HL-60 (cell line): ENCODE results near the gene NUDT14.
A peak's percentile ranks its signal among the peaks of the same experiment; 100 is the strongest.

ENCODE experiments used
- DNase-seq, 2 experiments: peaks; one replicate each; pipeline ENCODE4 v3.0.0-alpha.2; 2010 to 2020; ENCODE audit warnings: low read depth in 1 of 2, low spot score in 1 of 2
- H3K27ac ChIP-seq: fragments of 250-450 bp; sonication (Bioruptor Pico); replicated peaks from 2 replicates; pipeline ENCODE4 v1.5.1; 2020; ENCODE audit warnings: mild to moderate bottlenecking, moderate library complexity
- H3K27me3 ChIP-seq: fragments of 250-450 bp; sonication (Bioruptor Pico); 2 replicates; pipeline ENCODE4 v1.5.1; 2021; ENCODE audit warnings: mild to moderate bottlenecking, moderate library complexity; ENCODE audit not compliant: insufficient read depth, poor library complexity, severe bottlenecking
- H3K4me3 ChIP-seq: replicated peaks from 2 replicates; pipeline ENCODE4 v1.5.1; 2011; ENCODE audit warnings: mild to moderate bottlenecking, control low read depth, low read length; ENCODE audit not compliant: insufficient read depth
- GABPA ChIP-seq: IDR thresholded peaks from 2 replicates; pipeline ENCODE4 v1.6.1; 2012; ENCODE audit warnings: low read depth
- POLR2AphosphoS5 ChIP-seq: IDR thresholded peaks from 2 replicates; pipeline ENCODE4 v1.6.1; 2012; ENCODE audit warnings: low read depth
- SPI1 ChIP-seq: IDR thresholded peaks from 2 replicates; pipeline ENCODE4 v1.6.1; 2012; ENCODE audit warnings: low read depth, mild to moderate bottlenecking, borderline replicate concordance
- long read RNA-seq: library from polyadenylated mRNA; unstranded; transcript quantifications from one replicate; pipeline ENCODE4 v2.0.0, GENCODE V29; 2020
- TF ChIP-seq, protein P1 (sequence below): IDR thresholded peaks from one replicate; pipeline ENCODE4 v1.5.1; 2011; ENCODE audit warnings: low read length, control low read depth, inconsistent platforms; ENCODE audit not compliant: insufficient read depth
- TF ChIP-seq, protein P2 (sequence below): IDR thresholded peaks from 2 replicates; pipeline ENCODE4 v1.6.1; 2012; ENCODE audit warnings: low read depth; ENCODE audit not compliant: insufficient replicate concordance

The NUDT14 gene
- long read RNA-seq, transcript NUDT14-202 (5 exons, 845 nt) = major isoform, 5 of 6 reads
- long read RNA-seq, partial matches to known transcripts = 0 of 6 reads
- long read RNA-seq, other reads (novel, unspliced or antisense) = 1 of 6 reads

DNA sequence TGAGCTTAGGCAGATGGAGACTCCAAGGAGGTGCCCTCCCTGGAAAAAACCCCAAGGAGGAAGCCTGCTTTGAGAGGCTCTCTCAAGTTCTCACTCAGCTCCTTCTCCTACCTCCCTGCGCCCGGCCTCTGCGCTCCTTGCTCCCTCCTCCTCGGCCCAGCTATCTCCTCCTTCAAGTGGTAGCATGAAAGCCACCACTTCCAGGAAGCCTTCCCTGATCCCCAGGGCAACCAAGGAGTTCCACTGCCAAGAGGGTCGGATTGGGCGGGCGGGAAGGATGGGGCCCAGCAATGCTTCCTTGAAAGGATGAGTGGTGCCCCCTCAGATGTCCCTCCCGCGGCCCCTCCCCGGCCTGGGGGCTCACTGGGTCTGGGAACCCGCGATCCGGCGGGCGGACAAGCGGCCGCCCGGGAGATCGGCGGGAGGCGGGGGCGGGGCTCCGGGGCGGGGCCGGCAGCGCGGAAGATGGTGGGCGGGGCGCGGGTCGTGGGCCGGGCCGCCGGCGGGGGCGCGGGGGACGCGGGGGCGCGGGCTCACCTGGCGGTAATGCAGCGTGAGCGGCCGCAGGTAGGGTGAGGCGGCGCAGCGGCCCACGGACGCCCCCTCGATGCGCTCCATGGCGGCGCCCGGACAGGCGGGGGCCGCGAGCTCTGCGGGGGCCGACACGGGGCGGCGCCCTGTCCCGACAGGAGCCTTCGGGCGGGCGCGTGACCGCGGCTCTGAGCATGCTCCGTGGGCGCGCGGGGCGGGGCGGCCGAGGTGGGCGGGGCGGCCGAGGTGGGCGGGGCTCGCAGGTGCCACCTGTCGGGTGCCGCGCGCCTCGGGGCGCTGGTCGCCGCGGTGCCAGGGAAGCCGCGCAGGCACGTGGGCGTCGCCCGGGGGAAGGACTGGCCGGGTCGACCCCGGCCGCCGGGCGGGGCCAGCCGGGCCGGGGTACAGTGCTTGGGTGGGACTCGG lies at the start of gene NUDT14:
Gene NUDT14, minus strand, starts transcription at position 721 of the 957 bp plus-strand sequence. Its CDS starts 103 bp downstream, at position 618.
- peak within 1 kb of the TSS; percentile 50 for H3K4me3 ChIP-seq
- peak in 1 of 2 experiments; percentile 59 for DNase-seq
- H3K27me3 ChIP-seq = no peaks in the 10 kb centered on the region
- TF ChIP-seq, protein P1, sequence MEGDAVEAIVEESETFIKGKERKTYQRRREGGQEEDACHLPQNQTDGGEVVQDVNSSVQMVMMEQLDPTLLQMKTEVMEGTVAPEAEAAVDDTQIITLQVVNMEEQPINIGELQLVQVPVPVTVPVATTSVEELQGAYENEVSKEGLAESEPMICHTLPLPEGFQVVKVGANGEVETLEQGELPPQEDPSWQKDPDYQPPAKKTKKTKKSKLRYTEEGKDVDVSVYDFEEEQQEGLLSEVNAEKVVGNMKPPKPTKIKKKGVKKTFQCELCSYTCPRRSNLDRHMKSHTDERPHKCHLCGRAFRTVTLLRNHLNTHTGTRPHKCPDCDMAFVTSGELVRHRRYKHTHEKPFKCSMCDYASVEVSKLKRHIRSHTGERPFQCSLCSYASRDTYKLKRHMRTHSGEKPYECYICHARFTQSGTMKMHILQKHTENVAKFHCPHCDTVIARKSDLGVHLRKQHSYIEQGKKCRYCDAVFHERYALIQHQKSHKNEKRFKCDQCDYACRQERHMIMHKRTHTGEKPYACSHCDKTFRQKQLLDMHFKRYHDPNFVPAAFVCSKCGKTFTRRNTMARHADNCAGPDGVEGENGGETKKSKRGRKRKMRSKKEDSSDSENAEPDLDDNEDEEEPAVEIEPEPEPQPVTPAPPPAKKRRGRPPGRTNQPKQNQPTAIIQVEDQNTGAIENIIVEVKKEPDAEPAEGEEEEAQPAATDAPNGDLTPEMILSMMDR = no peak
- TF ChIP-seq POLR2AphosphoS5 = no peak
- TF ChIP-seq SPI1 = no peak
- no peak for TF ChIP-seq GABPA
- TF ChIP-seq, protein P2, sequence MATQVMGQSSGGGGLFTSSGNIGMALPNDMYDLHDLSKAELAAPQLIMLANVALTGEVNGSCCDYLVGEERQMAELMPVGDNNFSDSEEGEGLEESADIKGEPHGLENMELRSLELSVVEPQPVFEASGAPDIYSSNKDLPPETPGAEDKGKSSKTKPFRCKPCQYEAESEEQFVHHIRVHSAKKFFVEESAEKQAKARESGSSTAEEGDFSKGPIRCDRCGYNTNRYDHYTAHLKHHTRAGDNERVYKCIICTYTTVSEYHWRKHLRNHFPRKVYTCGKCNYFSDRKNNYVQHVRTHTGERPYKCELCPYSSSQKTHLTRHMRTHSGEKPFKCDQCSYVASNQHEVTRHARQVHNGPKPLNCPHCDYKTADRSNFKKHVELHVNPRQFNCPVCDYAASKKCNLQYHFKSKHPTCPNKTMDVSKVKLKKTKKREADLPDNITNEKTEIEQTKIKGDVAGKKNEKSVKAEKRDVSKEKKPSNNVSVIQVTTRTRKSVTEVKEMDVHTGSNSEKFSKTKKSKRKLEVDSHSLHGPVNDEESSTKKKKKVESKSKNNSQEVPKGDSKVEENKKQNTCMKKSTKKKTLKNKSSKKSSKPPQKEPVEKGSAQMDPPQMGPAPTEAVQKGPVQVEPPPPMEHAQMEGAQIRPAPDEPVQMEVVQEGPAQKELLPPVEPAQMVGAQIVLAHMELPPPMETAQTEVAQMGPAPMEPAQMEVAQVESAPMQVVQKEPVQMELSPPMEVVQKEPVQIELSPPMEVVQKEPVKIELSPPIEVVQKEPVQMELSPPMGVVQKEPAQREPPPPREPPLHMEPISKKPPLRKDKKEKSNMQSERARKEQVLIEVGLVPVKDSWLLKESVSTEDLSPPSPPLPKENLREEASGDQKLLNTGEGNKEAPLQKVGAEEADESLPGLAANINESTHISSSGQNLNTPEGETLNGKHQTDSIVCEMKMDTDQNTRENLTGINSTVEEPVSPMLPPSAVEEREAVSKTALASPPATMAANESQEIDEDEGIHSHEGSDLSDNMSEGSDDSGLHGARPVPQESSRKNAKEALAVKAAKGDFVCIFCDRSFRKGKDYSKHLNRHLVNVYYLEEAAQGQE = no peak
- H3K27ac ChIP-seq = no peak within 1 kb of the TSS

DNA sequence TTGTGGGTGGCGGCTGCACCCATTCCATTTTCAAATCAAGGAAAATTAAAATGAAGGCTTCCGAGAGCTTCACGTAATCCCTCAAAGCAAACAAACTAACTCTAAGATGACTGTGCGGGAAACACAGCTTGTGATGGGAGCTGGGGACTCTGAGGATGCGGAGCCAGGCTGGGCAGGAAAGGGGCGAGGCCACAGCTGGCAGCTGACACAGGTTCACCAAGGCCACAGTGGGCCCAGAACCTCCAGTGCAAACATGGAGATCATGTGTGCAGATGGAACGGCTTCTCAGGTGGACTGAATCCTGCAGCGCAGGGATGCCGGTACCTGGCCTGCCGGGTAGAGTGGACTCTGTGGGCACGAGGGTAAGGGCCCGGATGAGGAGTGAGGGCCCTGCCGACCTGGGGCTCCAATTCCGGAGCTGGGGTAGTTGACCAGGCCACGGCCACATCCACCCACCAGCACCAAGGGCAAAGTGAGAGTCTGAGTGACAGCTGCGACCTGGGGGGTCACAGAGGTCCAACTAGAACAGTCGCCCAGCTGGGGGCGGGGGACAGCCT lies 48.1 kb upstream of the NUDT14 start:
- DNase-seq = no peak
- Histone ChIP-seq H3K4me3 (no peak overlapping the region), H3K27ac (no peak overlapping the region), H3K27me3 (no peaks in the 10 kb centered on the region)
- TF ChIP-seq, protein P1 = no peak
- TF ChIP-seq GABPA (no peak), POLR2AphosphoS5 (no peak), SPI1 (no peak)
- TF ChIP-seq, protein P2 = no peak

DNA sequence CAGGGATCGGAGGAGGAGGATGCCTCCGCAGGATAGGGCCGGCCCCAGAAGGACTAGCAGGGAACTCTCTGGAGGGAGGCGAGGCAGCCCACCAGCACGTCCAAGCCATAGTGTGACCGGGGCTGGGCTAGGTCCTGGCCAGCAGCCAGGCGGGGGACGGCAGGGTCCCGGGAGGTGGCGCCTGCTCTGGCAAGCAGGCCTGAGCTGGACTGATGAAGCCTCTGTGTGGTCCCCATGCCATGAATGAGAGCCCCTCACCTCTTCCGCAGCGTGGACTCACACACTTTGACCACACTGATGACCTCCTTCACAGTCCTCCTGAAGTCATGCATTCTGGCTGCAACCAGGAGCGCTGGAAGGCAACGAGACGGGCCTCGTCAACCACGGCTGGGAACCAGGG lies 47.5 kb upstream of the NUDT14 start:
- Histone ChIP-seq H3K4me3 (no peak overlapping the region), H3K27ac (no peak overlapping the region), H3K27me3 (no peaks in the 10 kb centered on the region)
- TF ChIP-seq, protein P2 = no peak
- TF ChIP-seq SPI1 (no peak), POLR2AphosphoS5 (no peak), GABPA (no peak)
- TF ChIP-seq, protein P1 = no peak
- no peak for DNase-seq
